NCI-H460 (cell line): Measurements from ENCODE around the gene DCHS2. TPM values are rescaled to one million over a fixed set of nuclear protein-coding genes. Genes with fewer than 3 reads are reported as not detected.

Experiments used
- DNase-seq: peaks from one replicate; pipeline ENCODE4 v3.0.0-alpha.2; 2016; ENCODE audit warnings: low read depth; ENCODE audit errors: extremely low read depth
- total RNA-seq: library from RNA; depleted of rRNA; stranded (reverse); fragments of >200 nt; shearing (Covaris generic); gene quantifications from 2 replicates; pipeline ENCODE4 v1.2.3, GENCODE V29; 2014

DCHS2 gene
- total RNA-seq, 1 experiment from 2014 or later: 0.12 TPM

- DNase-seq: no peak
These were observed 35.4 kb downstream of the DCHS2 start for GRCh38 chr4:154456240-154456639.

GRCh38 chr4:154455111-154455510 lies 36.5 kb downstream of the DCHS2 start:
- no peak for DNase-seq

GRCh38 chr4:154454710-154455109 lies 36.9 kb downstream of the DCHS2 start:
- no peak for DNase-seq

GRCh38 chr4:154452798-154453346 lies 38.7 kb downstream of the DCHS2 start:
- DNase-seq: no peak

- DNase-seq: no peak
These were observed 40.6 kb downstream of the DCHS2 start for GRCh38 chr4:154450966-154451365.

- no peak for DNase-seq
These were observed 46.6 kb downstream of the DCHS2 start for GRCh38 chr4:154444958-154445357.

- DNase-seq: no peak
These were observed 49.6 kb downstream of the DCHS2 start for GRCh38 chr4:154441982-154442381.

GRCh38 chr4:154441124-154441523 lies 50.5 kb downstream of the DCHS2 start:
- no peak for DNase-seq

GRCh38 chr4:154439224-154439623 lies 52.4 kb downstream of the DCHS2 start:
- DNase-seq: no peak

GRCh38 chr4:154435895-154436294 lies 55.7 kb downstream of the DCHS2 start:
- DNase-seq: no peak

GRCh38 chr4:154433543-154433942 lies 58.1 kb downstream of the DCHS2 start:
- DNase-seq: no peak

GRCh38 chr4:154429176-154429575 lies 62.4 kb downstream of the DCHS2 start:
- DNase-seq: no peak

- no peak for DNase-seq
These were observed 64.5 kb downstream of the DCHS2 start for GRCh38 chr4:154427149-154427548.

GRCh38 chr4:154425514-154425913 lies 66.1 kb downstream of the DCHS2 start:
- DNase-seq: no peak

GRCh38 chr4:154424810-154425484 lies 66.7 kb downstream of the DCHS2 start:
- DNase-seq: no peak

- DNase-seq: no peak
These were observed 69.4 kb downstream of the DCHS2 start for GRCh38 chr4:154422152-154422551.

- DNase-seq: no peak
These were observed 70.0 kb downstream of the DCHS2 start for GRCh38 chr4:154421618-154422017.

- no peak for DNase-seq
These were observed 74.3 kb downstream of the DCHS2 start for GRCh38 chr4:154417373-154417673.

GRCh38 chr4:154416190-154416547 lies 75.4 kb downstream of the DCHS2 start:
- DNase-seq: no peak

- no peak for DNase-seq
These were observed 76.3 kb downstream of the DCHS2 start for GRCh38 chr4:154415313-154415712.

GRCh38 chr4:154414796-154415195 lies 76.8 kb downstream of the DCHS2 start:
- no peak for DNase-seq

- DNase-seq: no peak
These were observed 77.2 kb downstream of the DCHS2 start for GRCh38 chr4:154414371-154414770.

- DNase-seq: no peak
These were observed 84.2 kb downstream of the DCHS2 start for GRCh38 chr4:154407443-154407842.
